Measurements from ENCODE around the gene PLCL1.

PLCL1 gene

DNA sequence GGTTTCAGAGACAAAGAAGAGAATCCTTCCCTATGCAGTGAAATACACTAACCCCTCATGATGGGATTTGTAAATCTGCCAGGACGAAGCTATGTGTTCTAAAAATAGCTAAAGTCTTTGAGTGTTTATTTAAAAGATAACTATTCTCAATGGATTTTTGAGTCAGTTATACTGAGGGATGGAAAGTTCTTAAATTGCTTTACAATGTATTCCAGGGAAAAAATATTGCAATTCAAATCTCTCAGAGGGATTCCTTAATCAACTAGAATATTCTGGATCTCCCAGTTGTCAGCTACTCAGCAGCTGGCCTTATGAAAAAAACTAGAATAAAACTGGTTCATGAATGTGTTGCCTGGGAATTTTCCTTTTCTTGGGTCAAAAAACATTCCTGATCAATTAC lies 312.4 kb downstream of the PLCL1 start:
- DNase-seq (ENCODE audit: low spot score), result no peak

- no peak for DNase-seq (ENCODE audit: low spot score)
These were observed 313.1 kb downstream of the PLCL1 start for GRCh38 chr2:198117406-198118041.

- DNase-seq (ENCODE audit: low spot score), result peak; percentile 19
These were observed 323.2 kb downstream of the PLCL1 start for GRCh38 chr2:198127627-198128026.

DNA sequence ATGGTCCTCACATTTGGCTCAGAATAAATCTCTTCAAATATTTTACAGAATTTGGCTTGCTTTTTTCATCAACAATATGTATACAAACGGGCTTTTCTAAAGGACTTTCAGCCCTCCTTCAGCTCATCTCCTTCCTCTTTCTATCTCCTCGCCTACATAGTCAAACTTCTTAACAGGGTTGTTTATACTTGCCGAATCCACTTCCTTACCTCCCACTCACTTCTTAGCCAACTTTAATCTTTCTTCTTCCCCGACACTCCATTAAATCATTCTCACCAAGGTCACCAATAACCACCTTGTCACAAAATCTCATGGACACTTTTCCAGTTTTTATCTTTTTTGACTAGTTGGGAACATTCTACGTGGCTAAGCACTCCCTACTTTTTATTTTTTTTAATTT lies 325.2 kb downstream of the PLCL1 start:
- DNase-seq (ENCODE audit: low spot score), result no peak

DNA sequence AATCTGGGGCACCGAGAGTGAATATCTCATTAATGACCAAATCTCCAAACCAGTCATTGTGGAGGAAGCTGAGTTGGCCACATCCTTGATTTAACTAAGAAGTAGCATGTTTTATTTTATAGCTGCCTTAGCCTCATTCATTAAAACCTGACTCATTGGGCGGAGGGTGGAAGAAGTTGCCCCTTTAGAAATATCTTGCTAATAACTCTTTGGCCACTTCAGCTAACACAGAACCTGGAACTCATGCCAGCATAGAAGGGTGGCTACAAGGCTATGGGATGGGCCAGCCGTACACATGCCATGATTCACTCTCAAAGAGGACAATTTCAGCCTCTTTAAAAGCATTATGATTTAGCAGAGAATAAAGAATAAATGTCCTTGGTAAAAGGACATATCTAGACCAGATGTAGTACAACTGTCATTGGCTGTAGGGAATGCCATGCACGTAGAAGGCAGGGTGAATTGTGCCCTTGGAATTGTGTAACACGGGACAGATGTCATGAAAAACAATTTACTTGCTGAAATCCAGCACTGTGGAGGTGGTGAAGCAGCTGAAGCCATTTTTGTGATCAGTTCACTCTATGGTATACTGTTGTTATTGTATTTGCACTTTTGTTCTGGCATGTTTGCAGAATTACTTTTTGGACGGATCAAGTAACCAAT lies 330.0 kb downstream of the PLCL1 start:
- DNase-seq (ENCODE audit: low spot score), result no peak

DNA sequence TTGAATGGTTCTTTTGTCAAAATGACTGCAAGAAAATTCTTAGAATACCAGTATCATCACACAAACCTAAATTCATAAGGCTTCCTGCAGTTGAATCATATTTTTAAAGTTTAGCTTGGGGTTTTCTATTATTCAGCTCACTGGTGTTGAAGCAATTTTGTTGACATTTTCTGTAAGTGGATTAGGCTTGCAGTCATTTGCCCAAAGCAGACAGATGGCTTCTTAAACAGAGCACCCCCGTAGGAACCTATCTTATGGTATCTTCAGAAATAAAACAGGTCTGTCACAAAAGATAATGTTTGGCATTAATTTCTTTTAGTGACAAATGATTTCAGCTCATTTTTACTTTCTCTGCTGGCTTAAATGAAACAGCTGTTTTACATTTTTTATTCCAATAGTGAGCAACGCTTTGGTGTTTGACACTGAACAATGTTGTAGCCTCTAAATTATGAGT lies 331.1 kb downstream of the PLCL1 start:
- no peak for DNase-seq (ENCODE audit: low spot score)

DNA sequence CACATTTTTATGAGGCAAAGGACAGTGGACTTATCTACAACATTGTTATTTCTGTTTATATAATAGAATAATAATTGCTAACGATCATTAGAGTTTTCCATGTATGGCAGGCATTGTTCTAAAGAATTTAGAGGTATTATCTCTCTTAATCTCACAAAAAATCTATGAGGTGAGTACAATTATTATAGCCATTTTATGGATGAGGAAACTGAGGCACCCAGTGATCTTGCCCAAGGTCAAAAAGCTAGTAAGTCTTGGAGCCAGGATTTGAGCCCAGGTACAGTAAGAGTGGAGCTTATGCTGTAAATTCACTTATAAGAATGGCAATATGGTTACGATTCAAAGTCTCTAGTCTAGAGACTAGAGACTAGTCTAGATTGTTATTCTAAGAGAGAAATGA lies 331.7 kb downstream of the PLCL1 start:
- DNase-seq (ENCODE audit: low spot score), result no peak

DNA sequence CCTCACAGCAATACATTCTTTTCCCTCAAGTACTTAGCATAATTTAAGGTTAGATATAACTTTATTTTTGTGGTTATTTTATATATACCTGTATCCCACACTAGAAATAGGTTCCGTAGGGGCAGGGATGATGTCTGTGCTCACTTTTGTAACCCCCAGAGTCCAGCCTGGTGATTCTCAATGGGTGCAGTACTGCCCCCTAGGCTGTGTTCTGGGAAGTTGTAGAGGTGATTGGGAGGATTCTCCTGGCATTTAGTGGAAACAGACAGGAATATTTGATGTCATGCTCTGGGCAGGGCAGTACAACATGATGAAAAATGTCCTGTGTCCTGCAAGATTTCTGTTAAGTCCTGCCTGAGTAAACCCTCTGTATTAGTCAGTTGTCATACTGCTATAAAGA lies 333.3 kb downstream of the PLCL1 start:
- no peak for DNase-seq (ENCODE audit: low spot score)

DNA sequence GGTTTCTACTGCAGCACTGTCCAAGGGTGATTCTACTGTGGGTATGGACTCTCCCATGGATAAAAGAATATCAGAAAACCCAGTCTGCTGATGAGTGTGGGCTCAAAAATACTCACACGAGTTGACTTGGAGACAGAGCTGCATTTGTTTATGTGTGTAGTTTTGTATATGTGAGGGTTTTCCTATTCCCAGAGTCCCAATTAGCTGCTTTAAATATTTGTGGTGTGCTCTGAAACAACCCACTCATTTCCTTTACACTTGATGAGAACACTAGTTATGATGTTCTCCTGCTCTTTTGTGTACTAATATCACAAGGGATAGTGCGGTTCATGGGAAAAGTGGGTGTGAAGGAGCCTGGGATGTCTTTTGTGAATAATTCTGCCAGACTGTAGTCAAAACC lies 337.3 kb downstream of the PLCL1 start:
- no peak for DNase-seq (ENCODE audit: low spot score)

GRCh38 chr2:198143156-198143555 lies 338.8 kb downstream of the PLCL1 start:
- no peak for DNase-seq (ENCODE audit: low spot score)

- DNase-seq (ENCODE audit: low spot score), result no peak
These were observed 339.4 kb downstream of the PLCL1 start for GRCh38 chr2:198143793-198144192.

- no peak for DNase-seq (ENCODE audit: low spot score)
These were observed 340.3 kb downstream of the PLCL1 start for GRCh38 chr2:198144660-198145059.

DNA sequence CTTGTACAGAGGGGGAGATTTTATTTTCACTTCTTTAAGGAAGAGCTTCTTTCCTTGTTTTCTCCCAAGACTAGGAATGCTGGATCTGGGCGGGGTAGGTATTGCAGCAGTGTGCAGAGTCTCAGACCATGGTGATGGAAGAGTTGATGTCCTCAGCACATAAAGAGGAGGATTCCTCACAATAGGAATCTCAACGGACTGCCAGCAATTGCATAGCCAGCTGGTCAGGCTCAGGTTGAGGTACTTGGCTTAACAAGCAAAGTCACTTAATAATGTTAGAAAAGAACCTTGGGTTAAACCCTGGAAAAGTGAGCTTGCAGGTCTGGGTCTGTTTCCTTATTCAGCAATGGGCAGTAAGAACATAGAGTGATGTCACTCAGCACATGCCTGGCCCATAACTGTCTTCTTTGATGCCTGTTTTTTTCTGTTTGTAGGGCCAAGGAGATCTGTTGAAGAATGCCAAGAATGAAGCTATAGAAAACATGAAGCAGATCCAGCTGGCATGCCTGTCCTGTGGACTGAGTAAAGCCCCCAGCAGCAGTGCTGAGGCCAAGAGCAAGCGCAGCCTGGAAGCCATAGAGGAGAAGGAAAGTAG lies 342.1 kb downstream of the PLCL1 start:
- DNase-seq (ENCODE audit: low spot score), result no peak

GRCh38 chr2:198157314-198157713 lies 352.9 kb downstream of the PLCL1 start:
- DNase-seq (ENCODE audit: low spot score), result no peak

GRCh38 chr2:198161151-198161550 lies 356.8 kb downstream of the PLCL1 start:
- DNase-seq (ENCODE audit: low spot score), result no peak

- DNase-seq (ENCODE audit: low spot score), result no peak
These were observed 357.9 kb downstream of the PLCL1 start for GRCh38 chr2:198162276-198162675.

DNA sequence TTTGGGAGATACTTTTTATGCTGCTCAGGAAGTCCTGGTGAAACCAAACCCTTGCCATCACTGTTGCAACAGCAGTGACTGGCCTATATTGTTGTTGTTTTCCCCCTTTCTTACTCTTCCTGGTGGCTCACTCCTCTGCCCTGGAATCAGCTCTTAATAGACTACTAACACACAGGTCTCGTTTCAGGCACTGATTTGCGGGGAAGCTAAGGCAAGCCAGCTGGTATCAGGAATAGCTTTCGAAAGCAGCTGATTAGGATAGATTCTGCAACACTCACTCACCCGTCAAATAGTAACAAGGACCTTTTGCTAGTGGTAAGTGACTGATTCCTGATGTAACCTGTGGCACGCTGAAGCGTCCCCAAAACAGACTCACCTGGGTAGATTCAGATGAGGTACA lies 360.4 kb downstream of the PLCL1 start:
- no peak for DNase-seq (ENCODE audit: low spot score)

GRCh38 chr2:198165289-198165688 lies 360.9 kb downstream of the PLCL1 start:
- no peak for DNase-seq (ENCODE audit: low spot score)

- DNase-seq (ENCODE audit: low spot score), result no peak
These were observed 363.0 kb downstream of the PLCL1 start for GRCh38 chr2:198167346-198167745.

DNA sequence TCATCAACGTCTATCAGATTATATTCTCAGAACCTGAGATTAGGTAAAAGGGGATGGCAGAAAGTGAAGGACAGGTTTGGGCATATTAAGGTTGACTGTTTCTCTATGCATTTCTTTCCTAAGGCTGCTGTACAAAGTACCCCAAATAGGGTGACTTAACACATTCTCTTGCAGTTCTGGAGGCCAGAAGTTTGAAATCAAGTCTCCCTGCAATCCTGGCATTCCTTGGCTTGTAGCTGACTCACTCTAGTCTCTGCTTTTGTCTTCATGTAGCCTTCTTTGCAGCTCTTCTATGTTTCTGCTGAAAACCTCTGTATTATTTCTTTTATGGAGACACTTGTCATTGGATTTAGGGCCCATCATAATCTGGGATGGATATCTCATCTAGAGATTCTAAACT lies 364.3 kb downstream of the PLCL1 start:
- no peak for DNase-seq (ENCODE audit: low spot score)

DNA sequence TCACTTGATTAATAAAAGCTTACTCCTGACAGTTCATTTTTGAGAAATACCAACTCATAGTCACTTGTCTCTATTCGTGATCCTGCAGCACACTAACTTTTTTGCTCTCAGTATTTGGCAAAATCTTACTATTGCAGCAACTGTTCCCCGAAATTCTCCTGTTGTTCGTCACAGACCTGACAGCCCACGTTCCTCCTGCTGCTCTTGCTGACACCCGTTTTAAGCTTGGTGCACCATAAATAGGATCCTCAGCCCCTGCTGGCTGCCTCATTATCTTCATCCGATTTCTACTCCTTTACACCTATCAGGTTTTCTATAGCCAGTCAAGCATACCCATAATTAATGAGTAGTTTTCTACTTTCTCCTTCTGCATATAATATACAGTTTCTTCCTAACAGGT lies 368.8 kb downstream of the PLCL1 start:
- DNase-seq (ENCODE audit: low spot score), result no peak

GRCh38 chr2:198173864-198174263 lies 369.5 kb downstream of the PLCL1 start:
- DNase-seq (ENCODE audit: low spot score), result no peak

DNA sequence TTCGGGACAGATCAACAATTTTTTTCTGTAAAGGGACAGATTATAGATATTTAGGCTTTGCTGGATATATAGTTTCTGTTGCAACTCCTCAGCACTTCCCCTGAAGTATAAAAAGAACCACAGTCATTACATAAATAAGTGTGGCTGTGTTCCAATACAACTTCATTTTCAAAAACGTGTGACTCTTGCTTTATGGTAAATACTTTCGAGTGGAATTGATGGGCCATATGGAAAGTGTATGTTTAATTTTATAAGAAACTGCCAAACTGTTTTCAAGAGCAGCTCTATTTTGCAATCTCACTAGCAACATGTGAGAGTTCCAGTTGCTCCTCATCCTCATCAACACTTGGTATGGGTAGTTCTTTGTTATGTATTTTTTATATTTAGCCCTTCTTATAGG lies 370.9 kb downstream of the PLCL1 start:
- no peak for DNase-seq (ENCODE audit: low spot score)

GRCh38 chr2:198177040-198177439 lies 372.6 kb downstream of the PLCL1 start:
- no peak for DNase-seq (ENCODE audit: low spot score)
